Measurements from ENCODE around the gene SMYD3.

Gene SMYD3

Small RNAs within 50 kb of the gene (small RNA-seq; reads per million reads assigned to genes)
- gene AL356583.2 (0 reads per million in 2 experiments), gene RF00019 (0 reads per million in 2 experiments), gene RNU6-1283P (0 reads per million in 2 experiments)

Data from SK-N-DZ (cell line).